T-helper 2 cell treated with Interferon-gamma antibody and Interleukin-4, amounts not matched to agents 5 μg/mL and 100 μg/mL, for 36 hours (primary cell): ENCODE results near the gene HHAT.

Experiments
- DNase-seq: peaks from one replicate; pipeline ENCODE4 v3.0.0; 2021; ENCODE audit warnings: low spot score
- H3K27ac Mint-ChIP-seq: one replicate; pipeline ENCODE4 v1.8.0; 2021; ENCODE audit warnings: mild to moderate bottlenecking, mixed read lengths
- H3K27me3 Mint-ChIP-seq: one replicate; pipeline ENCODE4 v1.8.0; 2021; ENCODE audit warnings: low read depth, mixed read lengths
- H3K36me3 Mint-ChIP-seq: one replicate; pipeline ENCODE4 v1.8.0; 2021; ENCODE audit warnings: low read depth, mixed read lengths
- H3K4me1 Mint-ChIP-seq: one replicate; pipeline ENCODE4 v1.8.0; 2021; ENCODE audit warnings: low read depth, mixed read lengths
- H3K4me3 Mint-ChIP-seq: one replicate; pipeline ENCODE4 v1.8.0; 2022; ENCODE audit warnings: mild to moderate bottlenecking, moderate library complexity, mixed read lengths
- H3K9me3 Mint-ChIP-seq: one replicate; pipeline ENCODE4 v1.8.0; 2021; ENCODE audit warnings: mixed read lengths

The HHAT gene

GRCh38 chr1:210600421-210601159 lies 271.9 kb downstream of the HHAT start:
- no peak for DNase-seq
- Mint-ChIP-seq H3K27me3 (peaks cover 7% of the 10 kb centered on the region), H3K4me1 (no peaks in the 10 kb centered on the region), H3K27ac (no peak overlapping the region), H3K36me3 (no peaks in the 10 kb centered on the region), H3K9me3 (no peaks in the 10 kb centered on the region), H3K4me3 (no peak overlapping the region)

- no peaks in the 10 kb centered on the region for H3K36me3 Mint-ChIP-seq
These were observed 274.4 kb downstream of the HHAT start for GRCh38 chr1:210603123-210603522.

GRCh38 chr1:210605099-210605498 lies 276.4 kb downstream of the HHAT start:
- Mint-ChIP-seq H3K27ac (no peak overlapping the region), H3K4me3 (no peak overlapping the region), H3K27me3 (peaks cover 8% of the 10 kb centered on the region), H3K4me1 (no peaks in the 10 kb centered on the region), H3K9me3 (no peaks in the 10 kb centered on the region), H3K36me3 (no peaks in the 10 kb centered on the region)
- no peak for DNase-seq

More at GRCh38 chr1:210603123-210603522, 274.4 kb downstream of the HHAT start:
- Mint-ChIP-seq H3K9me3 (no peaks in the 10 kb centered on the region), H3K4me1 (no peaks in the 10 kb centered on the region), H3K4me3 (no peak overlapping the region), H3K27me3 (peaks cover 11% of the 10 kb centered on the region), H3K27ac (no peak overlapping the region)
- no peak for DNase-seq

GRCh38 chr1:210607361-210607760 lies 278.7 kb downstream of the HHAT start:
- no peak for DNase-seq
- Mint-ChIP-seq H3K27me3 (peaks cover 3% of the 10 kb centered on the region), H3K4me1 (no peaks in the 10 kb centered on the region), H3K4me3 (no peak overlapping the region), H3K36me3 (no peaks in the 10 kb centered on the region), H3K27ac (no peak overlapping the region), H3K9me3 (no peaks in the 10 kb centered on the region)

GRCh38 chr1:210608767-210609166 lies 280.1 kb downstream of the HHAT start:
- no peak overlapping the region for H3K4me3 Mint-ChIP-seq
- no peak overlapping the region for H3K27ac Mint-ChIP-seq
- no peak for DNase-seq
- H3K4me1 Mint-ChIP-seq = no peaks in the 10 kb centered on the region
- H3K36me3 Mint-ChIP-seq = no peaks in the 10 kb centered on the region
- H3K9me3 Mint-ChIP-seq = no peaks in the 10 kb centered on the region
- H3K27me3 Mint-ChIP-seq = peaks cover 3% of the 10 kb centered on the region

GRCh38 chr1:210616356-210616755 lies 287.7 kb downstream of the HHAT start:
- no peak overlapping the region for H3K27ac Mint-ChIP-seq
- H3K9me3 Mint-ChIP-seq = no peaks in the 10 kb centered on the region

GRCh38 chr1:210617293-210617692 lies 288.6 kb downstream of the HHAT start:
- Mint-ChIP-seq H3K36me3 (no peaks in the 10 kb centered on the region), H3K27ac (no peak overlapping the region), H3K4me1 (no peaks in the 10 kb centered on the region), H3K4me3 (no peak overlapping the region), H3K27me3 (no peaks in the 10 kb centered on the region), H3K9me3 (no peaks in the 10 kb centered on the region)
- DNase-seq = no peak

More at GRCh38 chr1:210616356-210616755, 287.7 kb downstream of the HHAT start:
- no peak for DNase-seq
- H3K4me3 Mint-ChIP-seq = no peak overlapping the region
- H3K27me3 Mint-ChIP-seq = no peaks in the 10 kb centered on the region
- H3K36me3 Mint-ChIP-seq = no peaks in the 10 kb centered on the region
- no peaks in the 10 kb centered on the region for H3K4me1 Mint-ChIP-seq

GRCh38 chr1:210618369-210618768 lies 289.7 kb downstream of the HHAT start:
- Mint-ChIP-seq H3K4me3 (no peak overlapping the region), H3K27me3 (no peaks in the 10 kb centered on the region), H3K36me3 (no peaks in the 10 kb centered on the region), H3K9me3 (no peaks in the 10 kb centered on the region), H3K27ac (no peak overlapping the region), H3K4me1 (no peaks in the 10 kb centered on the region)
- no peak for DNase-seq

- DNase-seq = no peak
- H3K36me3 Mint-ChIP-seq = no peaks in the 10 kb centered on the region
- H3K27me3 Mint-ChIP-seq = no peaks in the 10 kb centered on the region
- H3K27ac Mint-ChIP-seq = no peak overlapping the region
- no peaks in the 10 kb centered on the region for H3K9me3 Mint-ChIP-seq
- no peak overlapping the region for H3K4me3 Mint-ChIP-seq
- no peaks in the 10 kb centered on the region for H3K4me1 Mint-ChIP-seq
These were observed 292.3 kb downstream of the HHAT start for GRCh38 chr1:210620867-210621488.

- Mint-ChIP-seq H3K27ac (no peak overlapping the region), H3K4me3 (no peak overlapping the region), H3K9me3 (no peaks in the 10 kb centered on the region), H3K36me3 (no peaks in the 10 kb centered on the region), H3K27me3 (no peaks in the 10 kb centered on the region), H3K4me1 (no peaks in the 10 kb centered on the region)
- no peak for DNase-seq
These were observed 293.0 kb downstream of the HHAT start for GRCh38 chr1:210621712-210622111.

GRCh38 chr1:210624722-210625121 lies 296.0 kb downstream of the HHAT start:
- H3K9me3 Mint-ChIP-seq = no peaks in the 10 kb centered on the region
- H3K36me3 Mint-ChIP-seq = no peaks in the 10 kb centered on the region
- no peaks in the 10 kb centered on the region for H3K4me1 Mint-ChIP-seq
- H3K27ac Mint-ChIP-seq = no peak overlapping the region
- H3K27me3 Mint-ChIP-seq = no peaks in the 10 kb centered on the region
- no peak overlapping the region for H3K4me3 Mint-ChIP-seq
- DNase-seq = no peak

- no peaks in the 10 kb centered on the region for H3K9me3 Mint-ChIP-seq
- no peak for DNase-seq
- H3K27me3 Mint-ChIP-seq = no peaks in the 10 kb centered on the region
- H3K4me1 Mint-ChIP-seq = no peaks in the 10 kb centered on the region
- H3K27ac Mint-ChIP-seq = no peak overlapping the region
- no peaks in the 10 kb centered on the region for H3K36me3 Mint-ChIP-seq
- H3K4me3 Mint-ChIP-seq = no peak overlapping the region
These were observed 297.0 kb downstream of the HHAT start for GRCh38 chr1:210625715-210626114.

- H3K4me1 Mint-ChIP-seq = no peaks in the 10 kb centered on the region
These were observed 297.6 kb downstream of the HHAT start for GRCh38 chr1:210626341-210626740.

GRCh38 chr1:210627755-210628154 lies 299.1 kb downstream of the HHAT start:
- DNase-seq = no peak
- H3K9me3 Mint-ChIP-seq = no peaks in the 10 kb centered on the region
- H3K4me3 Mint-ChIP-seq = no peak overlapping the region
- H3K36me3 Mint-ChIP-seq = no peaks in the 10 kb centered on the region
- H3K4me1 Mint-ChIP-seq = no peaks in the 10 kb centered on the region
- no peaks in the 10 kb centered on the region for H3K27me3 Mint-ChIP-seq
- no peak overlapping the region for H3K27ac Mint-ChIP-seq

More at GRCh38 chr1:210626341-210626740, 297.6 kb downstream of the HHAT start:
- H3K27me3 Mint-ChIP-seq = no peaks in the 10 kb centered on the region
- no peak for DNase-seq
- H3K27ac Mint-ChIP-seq = no peak overlapping the region
- no peak overlapping the region for H3K4me3 Mint-ChIP-seq
- H3K36me3 Mint-ChIP-seq = no peaks in the 10 kb centered on the region
- H3K9me3 Mint-ChIP-seq = no peaks in the 10 kb centered on the region
